HEK293 (cell line): ENCODE measurements around the gene CPXM1.

Experiments used
- CTCF ChIA-PET: fragments of 350-600 bp; formaldehyde crosslinking; extraction: SDS; loops from one replicate; lab custom pipeline; 2021; ENCODE audit warnings: antibody characterized with exemption; lab: Yijun Ruan, JAX
- POLR2A ChIA-PET: fragments of 300-600 bp; formaldehyde crosslinking; extraction: SDS; loops from one replicate; lab custom pipeline; 2020; ENCODE audit warnings: antibody characterized with exemption, inconsistent platforms; lab: Yijun Ruan, JAX
- H3K27ac ChIP-seq: fragments of 200-500 bp; sonication (Bioruptor generic); 2 replicates; pipeline ENCODE4 v1.5.1; 2014; ENCODE audit warnings: low read depth, low read length, control low read depth, inconsistent platforms; ENCODE audit errors: extremely low read depth
- H3K36me3 ChIP-seq, 2 experiments: fragments of 200-500 bp in 1 of 2; sonication (Bioruptor generic) in 1 of 2; 1 replicate in 1 of 2; 2 replicates in 1 of 2; pipeline ENCODE4 v1.5.1; 2014 to 2017; ENCODE audit warnings: inconsistent platforms in 2 of 2, low read length in 2 of 2; ENCODE audit not compliant: control insufficient read depth in 2 of 2, insufficient read depth in 1 of 2
- H3K4me1 ChIP-seq: fragments of 200-500 bp; sonication (Bioruptor generic); 2 replicates; pipeline ENCODE4 v1.5.1; 2014; ENCODE audit warnings: mild to moderate bottlenecking, low read length, inconsistent platforms; ENCODE audit not compliant: control insufficient read depth, insufficient read depth
- H3K4me3 ChIP-seq: 2 replicates; pipeline ENCODE4 v1.5.1; 2011; ENCODE audit warnings: low read depth, mild to moderate bottlenecking, control low read depth, low read length, moderate library complexity
- H3K9me3 ChIP-seq: fragments of 200-500 bp; sonication (Bioruptor generic); 2 replicates; pipeline ENCODE4 v1.5.1; 2014; ENCODE audit warnings: low read depth, low read length, inconsistent platforms; ENCODE audit not compliant: control insufficient read depth, insufficient read depth
- GLIS1 ChIP-seq: fragments of 450-650 bp; formaldehyde crosslinking; IDR thresholded peaks from 2 replicates; pipeline ENCODE4 v1.5.1; 2016; ENCODE audit warnings: missing biosample characterization, missing genetic modification characterization
- ZBTB21 ChIP-seq: fragments of 450-650 bp; formaldehyde crosslinking; IDR thresholded peaks from 2 replicates; pipeline ENCODE4 v1.5.1; 2017; ENCODE audit warnings: missing biosample characterization, missing genetic modification characterization
- ZBTB44 ChIP-seq: fragments of 450-650 bp; IDR thresholded peaks from 2 replicates; pipeline ENCODE4 v1.5.1; 2018; ENCODE audit warnings: missing biosample characterization, mild to moderate bottlenecking, missing genetic modification characterization
- ZFHX2 ChIP-seq: fragments of 450-650 bp; formaldehyde crosslinking; conservative IDR thresholded peaks from 2 replicates; pipeline ENCODE4 v1.5.1; 2016; ENCODE audit warnings: missing biosample characterization, missing genetic modification characterization
- ZFP3 ChIP-seq: fragments of 450-650 bp; formaldehyde crosslinking; IDR thresholded peaks from 2 replicates; pipeline ENCODE4 v1.5.1; 2016; ENCODE audit warnings: low read depth, missing biosample characterization, missing genetic modification characterization
- ZFP41 ChIP-seq: fragments of 450-650 bp; formaldehyde crosslinking; IDR thresholded peaks from 2 replicates; pipeline ENCODE4 v1.5.1; 2016; ENCODE audit warnings: missing biosample characterization, missing genetic modification characterization, borderline replicate concordance
- ZNF10 ChIP-seq: fragments of 450-650 bp; formaldehyde crosslinking; IDR thresholded peaks from 2 replicates; pipeline ENCODE4 v1.5.1; 2017; ENCODE audit warnings: missing biosample characterization, missing genetic modification characterization
- ZNF121 ChIP-seq: fragments of 450-650 bp; formaldehyde crosslinking; IDR thresholded peaks from 2 replicates; pipeline ENCODE4 v1.5.1; 2016; ENCODE audit warnings: missing biosample characterization, missing genetic modification characterization
- ZNF148 ChIP-seq: fragments of 450-650 bp; formaldehyde crosslinking; IDR thresholded peaks from 2 replicates; pipeline ENCODE4 v1.5.0; 2017; ENCODE audit warnings: missing biosample characterization, missing genetic modification characterization, borderline replicate concordance
- ZNF266 ChIP-seq: fragments of 450-650 bp; formaldehyde crosslinking; IDR thresholded peaks from 2 replicates; pipeline ENCODE4 v1.5.1; 2016; ENCODE audit warnings: missing biosample characterization, missing genetic modification characterization, low read depth
- ZNF324 ChIP-seq: fragments of 450-650 bp; formaldehyde crosslinking; IDR thresholded peaks from 2 replicates; pipeline ENCODE4 v1.5.1; 2016; ENCODE audit warnings: missing biosample characterization, missing genetic modification characterization
- ZNF335 ChIP-seq: fragments of 450-650 bp; formaldehyde crosslinking; conservative IDR thresholded peaks from 2 replicates; pipeline ENCODE4 v1.5.1; 2016; ENCODE audit warnings: missing biosample characterization, missing genetic modification characterization
- ZNF341 ChIP-seq: fragments of 450-650 bp; formaldehyde crosslinking; IDR thresholded peaks from 2 replicates; pipeline ENCODE4; 2016; ENCODE audit warnings: low read depth, missing biosample characterization, missing genetic modification characterization
- ZNF394 ChIP-seq: fragments of 450-650 bp; formaldehyde crosslinking; IDR thresholded peaks from 2 replicates; pipeline ENCODE4 v1.5.1; 2016; ENCODE audit warnings: missing biosample characterization, missing genetic modification characterization, mild to moderate bottlenecking, moderate library complexity, borderline replicate concordance
- ZNF48 ChIP-seq: fragments of 450-650 bp; formaldehyde crosslinking; IDR thresholded peaks from 2 replicates; pipeline ENCODE4 v1.5.1; 2016; ENCODE audit warnings: missing biosample characterization, missing genetic modification characterization
- ZNF549 ChIP-seq: fragments of 450-650 bp; IDR thresholded peaks from 2 replicates; pipeline ENCODE4 v1.5.1; 2018; ENCODE audit warnings: missing biosample characterization, missing genetic modification characterization, mild to moderate bottlenecking, inconsistent platforms, moderate library complexity
- ZNF596 ChIP-seq: fragments of 450-650 bp; IDR thresholded peaks from 2 replicates; pipeline ENCODE4 v1.5.0; 2018; ENCODE audit warnings: missing biosample characterization, mild to moderate bottlenecking, missing genetic modification characterization, moderate library complexity
- ZNF624 ChIP-seq: fragments of 450-650 bp; formaldehyde crosslinking; IDR thresholded peaks from 2 replicates; pipeline ENCODE4 v1.5.1; 2017; ENCODE audit warnings: missing biosample characterization, missing genetic modification characterization
- ZNF660 ChIP-seq: fragments of 450-650 bp; IDR thresholded peaks from 2 replicates; pipeline ENCODE4 v1.5.1; 2018; ENCODE audit warnings: missing biosample characterization, mild to moderate bottlenecking, missing genetic modification characterization
- ZNF701 ChIP-seq: fragments of 450-650 bp; formaldehyde crosslinking; IDR thresholded peaks from 2 replicates; pipeline ENCODE4 v1.5.1; 2016; ENCODE audit warnings: missing biosample characterization, missing genetic modification characterization
- ZNF747 ChIP-seq: fragments of 450-650 bp; formaldehyde crosslinking; IDR thresholded peaks from 2 replicates; pipeline ENCODE4 v1.5.1; 2016; ENCODE audit warnings: missing biosample characterization, missing genetic modification characterization
- ZNF791 ChIP-seq: fragments of 450-650 bp; formaldehyde crosslinking; IDR thresholded peaks from 2 replicates; pipeline ENCODE4 v1.5.1; 2016; ENCODE audit warnings: missing biosample characterization, missing genetic modification characterization

The CPXM1 gene

GRCh38 chr20:2825761-2826160, 25.3 kb upstream of the CPXM1 start (continued):
- TF ChIP-seq ZNF701 (tag by site-specific recombination) (no peak), ZNF266 (tag by site-specific recombination) (no peak)

GRCh38 chr20:2822073-2822472, 21.6 kb upstream of the CPXM1 start:
- Histone ChIP-seq H3K4me3 (no peak overlapping the region), H3K9me3 (no peaks in the 10 kb centered on the region), H3K36me3 (no peaks in the 10 kb centered on the region), H3K4me1 (peaks cover 9% of the 10 kb centered on the region), H3K27ac (no peak overlapping the region)
- ChIA-PET POLR2A (interaction anchor here (0.7 to 1.4 kb wide), 2 partner anchors 14 to 19 kb away, joined by 3 read pairs; partner anchors contain the start of genes PCED1A and VPS16), CTCF (interaction anchor here (0.6 to 1.5 kb wide), 3 partner anchors 42 to 1318 kb away, joined by 3 to 4 read pairs (median 4); no protein-coding TSS in a partner anchor)
- TF ChIP-seq ZFHX2 (peak; percentile 32), ZNF549 (tag by site-specific recombination) (no peak), GLIS1 (tag by site-specific recombination) (peak; percentile 81)

GRCh38 chr20:2820896-2821869, 20.8 kb upstream of the CPXM1 start:
- Histone ChIP-seq H3K4me3 (no peak overlapping the region), H3K9me3 (no peaks in the 10 kb centered on the region), H3K36me3 (no peaks in the 10 kb centered on the region), H3K4me1 (peaks cover 9% of the 10 kb centered on the region), H3K27ac (no peak overlapping the region)
- TF ChIP-seq ZNF341 (tag by site-specific recombination) (peak; percentile 72), ZNF148 (tag by site-specific recombination) (no peak)
- ChIA-PET CTCF (interaction anchor here (0.6 to 1.5 kb wide), 3 partner anchors 41 to 1319 kb away, joined by 3 to 4 read pairs (median 4); no protein-coding TSS in a partner anchor), POLR2A (interaction anchor here (0.7 to 1.4 kb wide), 2 partner anchors 15 to 20 kb away, joined by 3 read pairs; partner anchors contain the start of genes PCED1A and VPS16)

GRCh38 chr20:2820084-2820895, 19.9 kb upstream of the CPXM1 start:
- CTCF ChIA-PET, result interaction anchor here (1.2 to 1.5 kb wide), 2 partner anchors 68 kb away, joined by 4 read pairs; no protein-coding TSS in a partner anchor
- H3K4me3 ChIP-seq, result no peak overlapping the region
- peak; percentile 72 for TF ChIP-seq ZNF335 (tag by site-specific recombination)
- TF ChIP-seq ZNF48 (tag by site-specific recombination), result no peak
- TF ChIP-seq ZNF624, result no peak
- no peak for TF ChIP-seq ZFP3 (tag by site-specific recombination)
- TF ChIP-seq ZNF701 (tag by site-specific recombination), result no peak
- TF ChIP-seq ZNF10 (tag by site-specific recombination), result no peak
- TF ChIP-seq ZBTB44 (tag by site-specific recombination), result no peak
- no peak for TF ChIP-seq ZNF596
- no peak for TF ChIP-seq ZNF121 (tag by site-specific recombination)
- TF ChIP-seq ZNF660 (tag by site-specific recombination), result no peak
- no peak for TF ChIP-seq ZNF791 (tag by site-specific recombination)
- TF ChIP-seq ZNF747 (tag by site-specific recombination), result no peak
- TF ChIP-seq ZBTB21 (tag by site-specific recombination), result no peak
- TF ChIP-seq ZFP41, result no peak
- no peak for TF ChIP-seq ZNF549 (tag by site-specific recombination)
- TF ChIP-seq ZNF324 (tag by site-specific recombination), result no peak
- TF ChIP-seq ZNF394 (tag by site-specific recombination), result no peak

More at GRCh38 chr20:2820084-2820895, 19.9 kb upstream of the CPXM1 start:
- Histone ChIP-seq H3K9me3 (no peaks in the 10 kb centered on the region), H3K36me3 (no peaks in the 10 kb centered on the region), H3K4me1 (peaks cover 9% of the 10 kb centered on the region), H3K27ac (peak overlapping the region; percentile 36; the same call in 1 of the 2 replicates)
- POLR2A ChIA-PET, result interaction anchor here (0.5 kb wide), 1 partner anchor 37 kb away, joined by 4 read pairs; no protein-coding TSS in a partner anchor
